NCI-H82 (cell line): ENCODE data around the gene GABRR2.
"Not testable (repeated sequence)": the region's sequence is repeated elsewhere in the genome, so short reads cannot be mapped to it uniquely, and the experiment has no call there.

Source experiments
- DNase-seq: peaks from one replicate; lab custom pipeline; 2025; lab: John Stamatoyannopoulos, UW

Gene GABRR2

DNA sequence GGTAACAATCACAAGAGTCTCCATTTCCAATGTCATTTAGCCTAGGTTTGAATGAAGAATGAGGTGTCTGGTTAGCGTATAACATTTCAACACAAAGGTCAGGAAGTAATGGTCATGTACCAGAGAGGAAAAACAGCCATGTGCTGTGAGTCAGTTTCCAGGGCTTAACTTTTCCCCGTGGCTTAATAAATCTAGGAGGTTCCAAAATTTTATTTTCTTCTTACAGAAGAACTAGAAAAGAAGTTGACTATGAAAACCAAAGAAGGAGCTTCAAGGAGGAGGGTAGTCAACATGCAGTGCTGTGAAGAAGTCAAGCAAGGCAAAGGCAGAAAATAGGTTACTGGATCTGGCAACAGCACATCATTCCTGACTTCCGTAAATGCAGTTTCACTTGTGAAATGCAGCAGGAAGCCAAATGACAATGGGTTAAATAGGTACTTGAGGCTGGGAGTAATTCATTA, 8.4 kb upstream of the GABRR2 start:
- DNase-seq = no peak

- DNase-seq = no peak
These were observed 6.3 kb upstream of the GABRR2 start for GRCh38 chr6:89321131-89321970.

- no peak for DNase-seq
These were observed 5.0 kb upstream of the GABRR2 start for GRCh38 chr6:89320012-89320559.

GRCh38 chr6:89317067-89317466, 2.0 kb upstream of the GABRR2 start:
- DNase-seq = no peak

GRCh38 chr6:89314692-89315091, 407 bp downstream of the GABRR2 start:
- DNase-seq = no peak

DNA sequence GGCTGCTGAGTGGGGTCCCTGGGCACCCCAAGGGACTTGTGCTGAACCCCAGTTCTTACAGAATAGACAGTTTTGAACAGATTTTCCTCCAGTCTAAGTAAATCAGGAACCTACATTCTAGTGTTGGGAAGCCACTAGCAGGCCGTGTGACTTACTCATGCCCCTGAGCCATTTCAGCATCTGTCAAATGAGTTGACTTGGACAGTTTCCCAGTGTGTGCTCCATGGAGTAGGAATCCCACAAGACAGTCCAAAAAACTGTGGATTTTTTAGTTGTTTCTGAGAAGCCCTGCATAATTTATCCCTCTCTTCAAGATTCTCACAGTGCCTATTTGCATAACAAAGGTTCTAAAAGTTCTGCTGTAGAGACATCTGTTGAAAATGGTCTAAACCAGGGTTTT, 2.1 kb downstream of the GABRR2 start:
- no peak for DNase-seq

- DNase-seq = peak; percentile 47
These were observed 3.1 kb downstream of the GABRR2 start for GRCh38 chr6:89311853-89312531.

DNA sequence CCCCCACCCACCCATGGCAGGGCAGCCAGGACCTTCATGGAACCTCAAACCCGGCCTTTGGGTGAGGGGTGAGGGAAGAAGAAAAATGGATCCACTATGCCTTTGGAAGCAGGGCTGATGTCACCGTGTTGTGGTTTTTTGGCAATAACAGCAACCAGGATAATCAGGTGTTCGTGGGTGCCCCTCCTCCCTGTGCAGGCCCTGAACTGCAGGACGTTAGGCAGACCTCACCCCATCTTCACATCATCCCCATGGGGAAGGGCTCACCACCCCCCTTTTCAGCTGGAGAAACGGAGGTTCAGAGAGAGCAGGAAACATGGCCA, 3.6 kb downstream of the GABRR2 start:
- DNase-seq = no peak

GRCh38 chr6:89310929-89311328, 4.2 kb downstream of the GABRR2 start:
- peak; percentile 95 for DNase-seq

DNA sequence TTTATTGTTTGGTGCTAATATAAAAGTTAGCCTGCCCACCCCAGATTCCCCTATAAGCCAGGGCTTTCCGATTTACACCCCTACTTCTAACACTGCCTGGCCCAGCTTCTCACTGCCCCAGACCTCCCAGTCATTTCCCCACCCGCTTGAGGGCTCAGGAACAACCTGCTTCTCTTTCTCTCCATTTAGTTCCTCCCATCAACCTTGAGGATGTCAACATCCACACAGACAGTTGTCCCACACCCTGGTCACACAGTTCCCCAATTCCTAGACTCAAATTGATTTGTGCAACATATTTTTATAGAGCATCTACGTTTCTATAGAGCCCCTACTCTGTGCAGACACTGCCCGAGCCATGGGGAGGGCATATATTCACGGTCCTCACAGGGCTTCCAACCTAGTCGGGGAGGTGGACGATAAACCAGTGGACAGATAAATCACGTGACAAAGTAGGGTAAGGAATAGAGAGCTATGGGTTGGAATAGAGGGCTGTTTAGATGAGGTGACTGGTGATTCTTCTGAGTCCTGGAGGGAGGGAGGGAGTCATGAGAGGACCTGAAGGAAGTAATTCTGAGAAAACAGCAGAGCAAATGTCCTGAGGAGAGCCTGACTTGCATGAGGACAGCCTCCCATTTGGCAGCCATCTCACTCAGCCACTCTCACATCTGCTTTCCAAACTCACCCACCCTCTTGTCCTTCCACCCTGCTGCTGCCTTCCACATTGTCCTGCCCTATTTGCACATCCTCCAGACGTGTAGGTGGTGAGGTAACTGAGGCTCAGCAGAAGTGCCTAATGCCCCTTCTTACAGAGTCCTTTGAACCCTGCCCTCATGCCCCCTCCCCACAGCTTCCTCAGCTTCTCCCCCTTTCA, 6.3 kb downstream of the GABRR2 start:
- no peak for DNase-seq

DNA sequence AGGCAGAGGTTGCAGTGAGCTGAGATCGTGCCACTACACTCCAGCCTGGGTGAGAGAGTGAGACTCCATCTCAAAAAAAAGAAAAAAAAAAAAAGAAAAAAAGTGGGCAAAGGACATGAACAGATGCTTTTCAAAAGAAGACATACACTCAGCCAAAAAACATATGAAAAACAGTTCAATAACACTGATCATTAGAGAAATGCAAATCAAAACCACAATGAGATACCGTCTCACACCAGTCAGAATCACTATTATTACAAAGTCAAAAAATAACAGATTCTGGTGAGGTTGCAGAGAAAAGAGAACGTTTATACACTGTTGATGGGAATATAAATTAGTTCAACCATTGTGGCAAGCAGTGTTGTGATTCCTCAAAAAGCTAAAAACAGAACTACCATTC, 10.6 kb downstream of the GABRR2 start:
- not testable (repeated sequence) for DNase-seq

GRCh38 chr6:89302936-89303335, 12.2 kb downstream of the GABRR2 start:
- DNase-seq = no peak

- no peak for DNase-seq
These were observed 12.8 kb downstream of the GABRR2 start for GRCh38 chr6:89302195-89302770.

DNA sequence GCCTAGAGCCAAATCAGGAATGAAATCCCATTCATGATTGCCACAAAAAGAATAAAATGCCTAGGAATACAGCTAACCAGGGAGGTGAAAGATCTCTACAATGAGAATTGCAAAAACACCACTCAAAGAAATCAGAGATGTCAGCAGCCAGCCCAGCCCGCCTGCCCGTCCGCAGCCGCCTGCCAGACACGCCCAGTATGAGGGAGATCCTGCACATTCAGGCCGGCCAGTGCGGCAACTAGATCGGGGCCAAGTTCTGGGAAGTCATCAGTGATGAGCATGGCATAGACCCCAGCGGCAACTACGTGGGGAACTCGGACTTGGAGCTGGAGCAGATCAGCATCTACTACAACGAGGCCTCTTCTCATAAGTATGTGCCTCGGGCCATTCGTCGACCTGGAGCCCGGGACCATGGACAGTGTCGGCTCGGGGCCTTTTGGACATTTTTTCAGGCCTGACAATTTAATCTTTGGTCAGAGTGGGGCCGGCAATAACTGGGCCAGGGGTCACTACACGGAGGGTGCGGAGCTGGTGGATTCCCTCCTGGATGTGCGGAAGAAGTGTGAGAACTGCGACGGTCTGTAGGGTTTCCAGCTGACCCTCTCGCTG, 13.4 kb downstream of the GABRR2 start:
- no peak for DNase-seq

GRCh38 chr6:89299466-89299850, 15.6 kb downstream of the GABRR2 start:
- peak; percentile 21 for DNase-seq

DNA sequence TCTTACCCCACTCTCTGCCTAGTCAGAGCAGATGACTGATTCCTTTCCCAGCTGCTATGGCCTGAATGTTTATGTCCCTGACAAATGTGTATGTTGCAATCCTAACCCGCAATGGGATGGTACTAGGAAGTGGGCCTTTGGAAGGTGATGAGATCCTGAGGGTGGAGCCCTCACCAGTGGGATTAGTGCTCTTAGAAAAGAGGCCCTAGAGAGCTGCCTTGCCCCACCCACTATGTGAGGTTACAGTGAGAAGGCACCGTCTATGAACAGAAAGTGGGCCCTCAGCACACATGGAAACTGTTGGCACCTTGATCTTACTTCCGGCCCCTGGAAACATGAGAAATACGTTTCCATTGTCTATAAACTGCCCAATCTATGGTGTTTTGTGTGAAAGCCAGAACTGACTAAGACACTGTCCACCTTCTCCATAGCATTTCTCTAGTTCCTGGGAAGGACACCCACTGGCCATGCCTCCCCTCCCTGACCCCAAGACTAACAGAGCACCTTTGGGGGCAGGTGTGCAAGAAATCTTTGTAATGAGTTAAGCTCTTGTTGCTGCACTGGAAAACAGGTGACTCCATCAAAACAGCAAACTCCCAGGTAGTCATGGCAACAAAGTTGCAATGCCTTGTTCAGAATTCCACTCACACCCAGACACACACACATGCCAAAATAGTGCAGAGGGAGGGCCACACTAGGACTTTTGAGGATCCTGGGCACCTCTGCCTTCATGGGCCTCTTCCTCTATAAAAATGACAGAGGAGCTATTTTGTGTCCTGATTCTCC, 16.2 kb downstream of the GABRR2 start:
- DNase-seq = peak; percentile 73

DNA sequence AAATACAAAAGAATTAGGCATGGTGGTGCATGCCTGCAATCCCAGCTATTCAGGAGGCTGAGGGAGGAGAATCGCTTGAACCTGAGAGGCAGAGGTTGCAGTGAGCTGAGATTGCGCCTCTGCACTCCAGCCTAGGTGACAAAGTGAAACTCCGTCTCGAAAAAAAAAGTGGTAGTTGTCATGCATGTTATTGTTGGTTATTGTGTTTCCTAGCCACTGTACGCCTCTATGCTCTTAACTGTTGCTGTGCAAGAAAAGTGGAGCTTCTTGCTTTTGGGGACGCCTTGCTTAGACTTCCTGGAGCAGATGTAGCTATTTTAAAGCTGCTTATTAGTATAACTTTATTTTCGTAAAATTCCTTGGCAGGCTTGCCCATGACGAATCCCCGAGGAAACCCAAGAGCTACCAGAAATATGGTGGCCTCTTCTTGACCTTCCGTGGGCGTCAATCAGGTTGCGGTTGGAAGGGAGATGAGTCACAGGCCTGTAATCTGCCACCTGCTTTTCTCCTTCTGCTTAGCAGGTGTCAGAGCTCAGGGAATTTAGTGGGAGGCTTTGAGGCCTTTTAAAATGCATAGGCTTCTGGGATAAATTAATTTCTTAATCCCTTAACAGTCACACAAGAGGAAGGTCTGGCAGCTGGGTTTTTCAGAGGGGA, 17.3 kb downstream of the GABRR2 start:
- peak; percentile 98 for DNase-seq

- no peak for DNase-seq
These were observed 19.1 kb downstream of the GABRR2 start for GRCh38 chr6:89295981-89296380.

DNA sequence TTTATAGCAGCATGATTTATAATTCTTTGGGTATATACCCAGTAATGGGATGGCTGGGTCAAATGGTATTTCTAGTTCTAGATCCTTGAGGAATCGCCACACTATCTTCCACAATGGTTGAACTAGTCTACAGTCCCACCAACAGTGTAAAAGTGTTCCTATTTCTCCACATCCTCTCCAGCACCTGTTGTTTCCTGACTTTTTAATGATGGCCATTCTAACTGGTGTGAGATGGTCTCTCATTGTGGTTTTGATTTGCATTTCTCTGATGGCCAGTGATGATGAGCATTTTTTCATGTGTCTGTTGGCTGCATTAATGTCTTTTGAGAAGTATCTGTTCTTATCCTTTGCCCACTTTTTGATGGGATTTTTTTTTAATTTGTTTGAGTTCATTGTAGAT, 20.0 kb downstream of the GABRR2 start:
- not testable (repeated sequence) for DNase-seq

DNA sequence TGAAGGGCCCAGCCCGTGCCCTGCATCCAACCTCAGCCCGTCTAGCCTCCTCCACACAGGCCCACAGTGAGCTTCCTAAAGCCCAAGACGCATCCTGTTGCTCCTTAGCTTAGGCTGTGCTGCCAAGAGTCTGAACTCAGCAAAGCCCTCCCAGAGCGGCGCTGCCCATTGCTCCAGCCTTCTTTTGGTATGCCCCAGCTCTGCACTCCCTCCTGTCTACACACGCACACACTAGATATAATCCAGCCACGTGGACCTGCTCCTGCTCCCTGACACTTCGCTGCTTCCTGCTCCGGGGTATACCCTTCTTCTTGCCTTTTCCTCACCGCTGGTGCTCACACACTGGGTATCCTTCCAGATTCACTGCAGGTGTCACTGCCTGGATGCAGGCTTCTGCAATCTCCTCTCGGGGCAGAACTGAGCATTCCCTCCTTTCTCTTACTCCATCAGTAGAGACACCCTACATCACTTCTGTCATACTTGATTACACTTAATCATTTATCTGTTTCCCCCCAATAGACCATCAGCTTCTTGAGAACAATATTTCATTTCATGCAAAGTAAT, 23.8 kb downstream of the GABRR2 start:
- DNase-seq = no peak
